Osteoblast (primary cell): ENCODE results near the gene TTC28. TPM values are rescaled to one million over a fixed set of nuclear protein-coding genes. Genes with fewer than 3 reads are reported as not detected.

Experiments used
- DNase-seq: peaks from one replicate; pipeline ENCODE4 v3.0.0; 2011; ENCODE audit warnings: low spot score, mixed read lengths; ENCODE audit not compliant: insufficient read length; ENCODE audit errors: missing footprints
- H2AFZ ChIP-seq: 2 replicates; pipeline ENCODE4 v1.6.0; 2011; ENCODE audit warnings: mild to moderate bottlenecking, low read length
- H3K27ac ChIP-seq: 2 replicates; pipeline ENCODE4 v1.5.1; 2011; ENCODE audit warnings: mild to moderate bottlenecking, low read depth, low read length, moderate library complexity
- H3K27me3 ChIP-seq: 2 replicates; pipeline ENCODE4 v1.6.0; 2012; ENCODE audit warnings: mild to moderate bottlenecking, control low read depth, inconsistent platforms, low read length, moderate library complexity; ENCODE audit not compliant: insufficient read depth
- H3K36me3 ChIP-seq: 2 replicates; pipeline ENCODE4 v1.5.1; 2011; ENCODE audit warnings: mild to moderate bottlenecking, low read length, control low read depth, moderate library complexity; ENCODE audit not compliant: insufficient read depth
- H3K4me1 ChIP-seq: 2 replicates; pipeline ENCODE4 v1.5.1; 2011; ENCODE audit warnings: mild to moderate bottlenecking, low read length, control low read depth, moderate library complexity; ENCODE audit not compliant: insufficient read depth
- H3K4me2 ChIP-seq: 2 replicates; pipeline ENCODE4 v1.6.0; 2011; ENCODE audit warnings: mild to moderate bottlenecking, low read length; ENCODE audit not compliant: insufficient read depth
- H3K4me3 ChIP-seq: fragments of 200-600 bp; sonication (generic); 3 replicates; pipeline ENCODE4 v1.5.1; 2012; ENCODE audit warnings: mild to moderate bottlenecking, low read length, inconsistent platforms; ENCODE audit not compliant: insufficient read depth
- H3K79me2 ChIP-seq: 2 replicates; pipeline ENCODE4 v1.6.0; 2012; ENCODE audit warnings: mild to moderate bottlenecking, low read length, control low read depth, inconsistent platforms; ENCODE audit not compliant: insufficient read depth
- H3K9me3 ChIP-seq: 2 replicates; pipeline ENCODE4 v1.5.1; 2011; ENCODE audit warnings: low read depth, low read length, control low read depth
- H4K20me1 ChIP-seq: 2 replicates; pipeline ENCODE4 v1.6.0; 2012; ENCODE audit warnings: mild to moderate bottlenecking, low read length, control low read depth; ENCODE audit not compliant: insufficient read depth
- total RNA-seq: library from RNA; depleted of rRNA; stranded (reverse); fragments of >200 nt; gene quantifications from 2 replicates; pipeline ENCODE4 v1.2.3, GENCODE V29; 2012
- TF ChIP-seq, protein P1 (sequence below): IDR thresholded peaks from 2 replicates; pipeline ENCODE4 v1.5.1; 2011; ENCODE audit warnings: mild to moderate bottlenecking, low read depth, low read length, moderate library complexity; ENCODE audit errors: extremely low read depth

TTC28 gene
- total RNA-seq, 1 donor: 48.1 TPM

DNA sequence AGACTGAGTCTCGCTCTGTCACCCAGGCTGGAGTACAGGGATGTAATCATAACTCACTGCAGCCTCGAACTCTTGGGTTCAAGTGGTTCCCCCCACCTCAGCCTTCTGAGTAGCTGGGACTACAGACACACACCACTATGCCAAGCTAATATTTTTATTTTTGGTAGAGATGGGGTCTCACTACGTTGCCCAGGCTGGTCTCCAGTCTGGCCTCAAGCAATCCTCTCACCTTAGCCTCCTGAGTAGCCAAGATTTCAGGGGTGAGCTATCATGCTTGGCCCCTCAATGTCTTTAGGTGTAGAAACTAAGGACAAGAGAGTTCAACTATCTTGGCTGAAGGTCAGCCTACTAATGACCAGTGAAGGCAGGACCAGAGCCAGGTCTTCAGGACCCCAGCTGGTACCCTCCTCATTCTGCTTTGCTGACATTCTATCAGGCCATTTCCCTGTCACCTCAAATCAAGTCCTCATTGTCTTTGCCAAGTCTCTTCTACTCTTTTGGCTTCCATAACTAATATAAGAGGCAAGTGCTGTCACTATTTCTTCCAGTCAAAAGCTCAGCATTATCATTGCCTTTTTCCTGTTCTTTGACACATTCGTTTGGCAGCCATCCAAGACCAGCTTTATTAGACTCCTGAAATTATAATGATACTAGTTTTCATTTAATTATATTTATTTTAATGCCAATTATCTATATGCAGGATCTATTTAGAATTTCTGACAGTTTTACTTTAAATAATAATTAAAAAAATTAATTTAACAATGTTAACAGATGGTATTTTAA lies 496.4 kb downstream of the TTC28 start:
- peaks cover 12% of the 10 kb centered on the region for H3K4me1 ChIP-seq
- no peak overlapping the region for H3K27ac ChIP-seq
- no peaks in the 10 kb centered on the region for H4K20me1 ChIP-seq
- no peak overlapping the region for H2AFZ ChIP-seq
- H3K4me2 ChIP-seq: no peak overlapping the region
- no peak overlapping the region for H3K4me3 ChIP-seq
- H3K36me3 ChIP-seq: no peaks in the 10 kb centered on the region
- H3K27me3 ChIP-seq: no peaks in the 10 kb centered on the region
- peaks cover 3% of the 10 kb centered on the region for H3K79me2 ChIP-seq
- no peaks in the 10 kb centered on the region for H3K9me3 ChIP-seq
- TF ChIP-seq, protein P1, sequence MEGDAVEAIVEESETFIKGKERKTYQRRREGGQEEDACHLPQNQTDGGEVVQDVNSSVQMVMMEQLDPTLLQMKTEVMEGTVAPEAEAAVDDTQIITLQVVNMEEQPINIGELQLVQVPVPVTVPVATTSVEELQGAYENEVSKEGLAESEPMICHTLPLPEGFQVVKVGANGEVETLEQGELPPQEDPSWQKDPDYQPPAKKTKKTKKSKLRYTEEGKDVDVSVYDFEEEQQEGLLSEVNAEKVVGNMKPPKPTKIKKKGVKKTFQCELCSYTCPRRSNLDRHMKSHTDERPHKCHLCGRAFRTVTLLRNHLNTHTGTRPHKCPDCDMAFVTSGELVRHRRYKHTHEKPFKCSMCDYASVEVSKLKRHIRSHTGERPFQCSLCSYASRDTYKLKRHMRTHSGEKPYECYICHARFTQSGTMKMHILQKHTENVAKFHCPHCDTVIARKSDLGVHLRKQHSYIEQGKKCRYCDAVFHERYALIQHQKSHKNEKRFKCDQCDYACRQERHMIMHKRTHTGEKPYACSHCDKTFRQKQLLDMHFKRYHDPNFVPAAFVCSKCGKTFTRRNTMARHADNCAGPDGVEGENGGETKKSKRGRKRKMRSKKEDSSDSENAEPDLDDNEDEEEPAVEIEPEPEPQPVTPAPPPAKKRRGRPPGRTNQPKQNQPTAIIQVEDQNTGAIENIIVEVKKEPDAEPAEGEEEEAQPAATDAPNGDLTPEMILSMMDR: no peak
- DNase-seq: no peak

DNA sequence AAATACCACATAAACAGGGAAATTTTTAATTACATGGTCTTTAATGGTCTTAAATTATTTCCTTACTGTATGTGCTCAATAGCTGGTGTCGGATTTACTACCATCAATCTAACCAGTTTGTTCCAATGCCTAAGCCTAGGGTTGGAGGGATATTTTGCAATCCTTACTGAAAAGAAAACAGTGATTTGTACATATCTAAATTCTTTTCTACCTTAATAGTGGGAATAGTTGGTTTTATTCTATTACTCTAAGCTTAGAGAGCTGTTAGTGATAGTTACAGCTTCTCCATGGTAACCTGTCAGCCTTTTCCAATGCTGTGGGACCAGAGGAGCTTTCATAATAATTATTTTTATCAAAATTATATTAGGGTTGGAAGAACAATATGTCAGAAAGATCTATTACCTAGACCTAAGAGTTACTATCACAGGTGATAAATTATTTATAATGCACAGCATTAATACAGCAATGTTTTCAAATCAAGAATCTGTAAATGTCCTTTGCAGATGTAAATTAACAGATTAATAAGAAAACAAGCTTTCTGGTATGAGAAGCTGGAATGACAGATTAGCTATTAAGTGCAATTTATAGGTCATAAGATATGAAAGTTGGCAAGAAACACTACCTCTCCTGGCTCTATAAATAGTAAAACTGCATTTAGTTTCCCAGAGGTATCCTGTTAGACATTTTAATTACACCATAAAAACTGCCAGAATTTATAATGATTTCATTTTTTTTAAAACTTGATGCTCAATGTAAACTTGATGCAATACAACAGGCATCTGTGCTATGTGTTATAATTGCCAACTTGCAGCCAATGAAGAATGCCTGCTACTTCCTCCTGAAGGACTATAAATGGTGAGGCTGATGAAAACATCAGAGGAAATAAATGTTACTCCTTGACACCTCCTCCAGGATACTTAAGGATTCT lies 498.6 kb downstream of the TTC28 start:
- TF ChIP-seq, protein P1: no peak
- Histone ChIP-seq H2AFZ (no peak overlapping the region), H3K79me2 (peaks cover 3% of the 10 kb centered on the region), H3K4me2 (no peak overlapping the region), H3K4me3 (no peak overlapping the region), H3K27ac (no peak overlapping the region), H4K20me1 (no peaks in the 10 kb centered on the region), H3K27me3 (no peaks in the 10 kb centered on the region), H3K9me3 (no peaks in the 10 kb centered on the region), H3K4me1 (peaks cover 12% of the 10 kb centered on the region), H3K36me3 (no peaks in the 10 kb centered on the region)
- DNase-seq: no peak

DNA sequence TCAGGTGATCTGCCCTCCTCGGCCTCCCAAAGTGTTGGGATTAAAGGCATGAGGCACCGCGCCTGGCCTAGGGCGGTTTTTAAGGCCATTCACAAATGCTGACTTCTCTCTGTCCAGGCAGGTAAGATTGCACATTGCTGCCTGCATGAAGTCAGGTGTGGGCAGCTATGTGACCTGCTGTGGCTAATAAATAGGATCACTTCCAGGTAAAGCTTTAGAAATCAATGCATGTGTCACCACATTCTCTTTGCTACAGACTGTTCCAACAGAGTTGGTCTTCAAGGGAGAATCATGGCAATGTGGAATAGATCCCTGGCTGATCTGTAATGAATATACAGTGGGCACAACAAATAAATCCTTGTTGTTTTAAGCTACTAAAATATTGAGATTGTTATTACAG lies 500.2 kb downstream of the TTC28 start:
- Histone ChIP-seq H2AFZ (no peak overlapping the region), H3K27ac (no peak overlapping the region), H3K9me3 (no peaks in the 10 kb centered on the region), H3K27me3 (no peaks in the 10 kb centered on the region), H3K4me1 (peaks cover 12% of the 10 kb centered on the region), H4K20me1 (no peaks in the 10 kb centered on the region), H3K4me3 (no peak overlapping the region), H3K36me3 (no peaks in the 10 kb centered on the region), H3K79me2 (peaks cover 3% of the 10 kb centered on the region), H3K4me2 (no peak overlapping the region)
- TF ChIP-seq, protein P1: no peak
- no peak for DNase-seq
